A549 (cell line): Measurements from ENCODE around the gene MDC1. TPM values are rescaled to one million over a fixed set of nuclear protein-coding genes. Genes with fewer than 3 reads are reported as not detected.

Experiments used
- ATAC-seq, 2 experiments: fragments of 200-7000 bp in 1 of 2; fragments of >200 bp in 1 of 2; cut with Nextera tagmentation in 1 of 2; cut with Tn5 transposase in 1 of 2; 3 replicates each; pipeline versions ENCODE4 v1.8.0 to v1.9.1; 2018 to 2020; ENCODE audit warnings: mild to moderate bottlenecking in 1 of 2, moderate library complexity in 1 of 2
- CTCF ChIA-PET: fragments of 300-600 bp; sonication (Branson Sonifier 250); formaldehyde crosslinking; extraction: SDS; loops from one replicate; lab custom pipeline; 2021; ENCODE audit warnings: antibody characterized with exemption, inconsistent platforms; lab: Yijun Ruan, JAX
- POLR2A ChIA-PET: fragments of 350-600 bp; formaldehyde crosslinking; extraction: SDS; loops from one replicate; lab custom pipeline; 2021; ENCODE audit warnings: antibody characterized with exemption, inconsistent platforms; lab: Yijun Ruan, JAX
- DNase-seq, 2 experiments: peaks; one replicate each; pipeline versions ENCODE4 v3.0.0 to v3.0.0-alpha.2; 2011 to 2016; ENCODE audit warnings: low read depth in 1 of 2, low spot score in 1 of 2
- FAIRE-seq: peaks from 2 replicates; lab custom pipeline; 2011; peaks lifted over from hg19 to GRCh38; lab: Jason Lieb, UNC
- H3K27ac ChIP-seq, 2 experiments: fragments of >200 bp; sonication (Bioruptor Twin); formaldehyde crosslinking; 3 replicates each; pipeline ENCODE4 v1.5.1; 2016 to 2017
- H3K4me1 ChIP-seq: fragments of >200 bp; sonication (Bioruptor Twin); formaldehyde crosslinking; 3 replicates; pipeline ENCODE4 v1.6.1; 2016
- H3K4me2 ChIP-seq: fragments of >200 bp; sonication (Bioruptor Twin); formaldehyde crosslinking; 3 replicates; pipeline ENCODE4 v1.6.1; 2016
- H3K4me3 ChIP-seq: fragments of >200 bp; sonication (Bioruptor Twin); formaldehyde crosslinking; 3 replicates; pipeline ENCODE4 v1.5.1; 2016
- H3K9me3 ChIP-seq: fragments of >200 bp; sonication (Bioruptor Twin); formaldehyde crosslinking; 3 replicates; pipeline ENCODE4 v1.6.1; 2016
- BHLHE40 ChIP-seq: IDR thresholded peaks from 2 replicates; pipeline ENCODE4 v1.6.1; 2012; ENCODE audit warnings: low read depth, low read length, inconsistent platforms
- CTCF ChIP-seq: fragments of >200 bp; sonication (Bioruptor Twin); formaldehyde crosslinking; IDR thresholded peaks from 3 replicates; pipeline ENCODE4 v1.5.1; 2016
- ESRRA ChIP-seq: fragments of 150-350 bp; IDR thresholded peaks from 2 replicates; pipeline ENCODE4 v1.6.1; 2014; ENCODE audit warnings: mild to moderate bottlenecking, low read length, borderline replicate concordance
- FOSL2 ChIP-seq, 2 experiments: fragments of 450-650 bp in 1 of 2; fragments of >200 bp in 1 of 2; sonication (Bioruptor Twin) in 1 of 2; formaldehyde crosslinking; IDR thresholded peaks; 2 replicates each; pipeline versions ENCODE4 v1.5.0 to v1.6.1; 2016 to 2020; ENCODE audit warnings: mild to moderate bottlenecking in 1 of 2, moderate library complexity in 1 of 2
- GATA3 ChIP-seq: IDR thresholded peaks from 2 replicates; pipeline ENCODE4 v1.6.1; 2012; ENCODE audit warnings: borderline replicate concordance
- HES2 ChIP-seq: fragments of >200 bp; sonication (Bioruptor Twin); formaldehyde crosslinking; IDR thresholded peaks from 2 replicates; pipeline ENCODE4 v1.6.1; 2016
- MAFK ChIP-seq: fragments of 450-650 bp; IDR thresholded peaks from 2 replicates; pipeline ENCODE4 v1.6.1; 2014; ENCODE audit not compliant: partially characterized antibody
- PHF8 ChIP-seq: fragments of 200-600 bp; sonication (generic); IDR thresholded peaks from 2 replicates; pipeline ENCODE4 v1.6.1; 2016; ENCODE audit warnings: low read depth, mild to moderate bottlenecking, antibody characterized with exemption, moderate library complexity, borderline replicate concordance
- POLR2A ChIP-seq: IDR thresholded peaks from 2 replicates; pipeline ENCODE4 v1.6.1; 2012; ENCODE audit warnings: mild to moderate bottlenecking, low read length
- RAD21 ChIP-seq, 2 experiments: fragments of >200 bp in 1 of 2; sonication (Bioruptor Twin) in 1 of 2; formaldehyde crosslinking in 1 of 2; IDR thresholded peaks in 1 of 2; conservative IDR thresholded peaks in 1 of 2; 2 replicates in 1 of 2; 3 replicates in 1 of 2; pipeline ENCODE4 v1.6.1; 2012 to 2018; ENCODE audit warnings: inconsistent platforms in 1 of 2
- RFX5 ChIP-seq: fragments of 450-650 bp; IDR thresholded peaks from 2 replicates; pipeline ENCODE4 v1.7.1; 2014; ENCODE audit warnings: antibody characterized with exemption, mild to moderate bottlenecking, moderate library complexity
- SMC3 ChIP-seq: fragments of >200 bp; sonication (Bioruptor Twin); formaldehyde crosslinking; IDR thresholded peaks from 3 replicates; pipeline ENCODE4 v1.6.1; 2018; ENCODE audit warnings: inconsistent platforms
- USF2 ChIP-seq: fragments of 450-650 bp; IDR thresholded peaks from 2 replicates; pipeline ENCODE4 v1.6.1; 2014; ENCODE audit warnings: antibody characterized with exemption
- WGBS: methylation state at CpG from one replicate; pipeline ENCODE4 v1.1.6; 2017; ENCODE audit errors: missing lambda C conversion rate; 5-methylcytosine and 5-hydroxymethylcytosine counted together
- polyA plus RNA-seq, 4 experiments: library from polyadenylated mRNA; depleted of rRNA in 3 of 4; stranded (reverse); fragments of >200 nt; fragmentation: RNase III in 1 of 4; extraction: RNeasy Plus Mini Kit Qiagen cat#74134 plus additional on column Dnase treatment in 1 of 4; gene quantifications; 2 replicates in 3 of 4; 3 replicates in 1 of 4; pipeline ENCODE4 v1.2.3, GENCODE V29; 2011 to 2017

The MDC1 gene
- polyA plus RNA-seq, 2 of the 4 experiments (the other 2 are of a cell fraction): 8.2 to 16.5 TPM

DNA sequence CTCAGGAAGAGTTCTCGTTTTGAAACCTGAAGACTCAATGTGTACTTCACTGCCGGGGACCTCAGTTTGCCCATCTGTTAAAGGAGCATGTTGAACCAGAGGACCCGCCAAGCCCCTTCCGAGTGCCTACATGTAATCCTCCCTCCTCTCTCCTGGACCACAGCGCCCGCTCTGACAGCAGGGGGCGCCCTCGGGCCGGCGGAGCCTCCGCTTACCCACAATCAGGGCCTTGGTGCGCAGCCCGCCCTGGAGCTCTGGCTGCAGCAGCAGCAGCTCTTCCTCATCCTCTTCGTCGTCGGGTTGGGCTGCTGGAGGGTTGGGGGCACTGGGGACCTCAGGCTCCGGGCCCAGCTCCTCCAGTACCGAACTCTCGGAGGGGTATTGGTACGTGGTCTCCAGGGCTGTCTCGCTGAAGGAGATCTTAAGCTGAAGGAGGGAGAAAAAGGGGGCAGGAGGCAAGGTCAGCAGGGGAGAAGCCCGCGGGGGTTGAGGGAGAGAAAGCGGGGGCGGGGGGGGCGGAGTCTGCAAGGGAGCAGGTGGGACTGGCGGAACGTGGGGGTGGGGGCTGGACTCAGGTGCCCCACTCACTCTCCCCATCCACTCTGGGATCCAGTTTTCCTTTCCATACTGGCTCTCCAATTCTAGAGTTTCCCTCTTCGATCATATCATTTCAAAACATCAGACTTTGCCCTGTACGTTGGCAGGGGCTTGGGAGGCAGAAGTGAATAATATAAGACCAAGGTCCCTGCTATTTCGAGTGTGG lies 37.9 kb downstream of the MDC1 start:
- ATAC-seq (peak; percentile 80 to 88; a peak in 5 of 6 replicates), DNase-seq (peak; percentile 67 to 76), FAIRE-seq (no peak)
- Histone ChIP-seq H3K4me3 (0 out of 3 replicates have a peak overlapping the region, but pooled peaks have one; percentile 19), H3K27ac (peak overlapping the region; percentile 59 to 87), H3K9me3 (no peaks in the 10 kb centered on the region)
- WGBS: 10% methylated on average over 12 of the region's 31 CpGs
- ChIA-PET CTCF (interaction anchor here (0.6 to 17.1 kb wide), 47 partner anchors 10 to 455 kb away, joined by 3 to 539 read pairs (median 4); partner anchors contain the start of genes ATAT1, FLOT1, MDC1 and NRM), POLR2A (interaction anchor here (1.0 to 1.6 kb wide), 6 partner anchors 38 to 206 kb away, joined by 3 to 12 read pairs (median 5); partner anchors contain the start of genes DDR1, FLOT1, MDC1 and TUBB)
- TF ChIP-seq SMC3 (peak; percentile 89), HES2 (no peak), CTCF (peak; percentile 85), RAD21 (conservative IDR thresholded peaks at IDR 0.05 in 1 of 2, IDR thresholded peaks at IDR 0.05 in 1 of 2) (peak; percentile 89 to 90), MAFK (no peak), USF2 (no peak)
- TF ChIP-seq, all 56 proteins: peak for 3
- peaks cover 37% of the 10 kb centered on the region for H3K4me1 ChIP-seq
- H3K4me2 ChIP-seq: peak overlapping the region; percentile 67

- H3K4me3 ChIP-seq: no peak overlapping the region
- CTCF ChIA-PET: interaction anchor here (0.9 to 17.1 kb wide), 3 partner anchors 13 to 403 kb away, joined by 3 to 539 read pairs (median 84); partner anchors contain the start of genes MDC1, NRM and TUBB
- no peak for FAIRE-seq
Observed at GRCh38 chr6:30676660-30677285, 40.3 kb downstream of the MDC1 start.

More at GRCh38 chr6:30676660-30677285, 40.3 kb downstream of the MDC1 start:
- DNase-seq (no peak), ATAC-seq (no peak)
- POLR2A ChIA-PET: interaction anchor here (0.6 kb wide), 1 partner anchor 18 kb away, joined by 4 read pairs; no protein-coding TSS in a partner anchor
- peaks cover 20% of the 10 kb centered on the region for H3K4me1 ChIP-seq
- TF ChIP-seq GATA3 (no peak), BHLHE40 (no peak), PHF8 (no peak), POLR2A (no peak), CTCF (no peak), FOSL2 (IDR thresholded peaks at IDR 0.05) (no peak), FOSL2 (CRISPR knock-in tag; IDR thresholded peaks at IDR 0.05) (no peak), ESRRA (no peak), RFX5 (no peak)
- H3K27ac ChIP-seq: no peak overlapping the region
- H3K4me2 ChIP-seq: no peak overlapping the region
- no peaks in the 10 kb centered on the region for H3K9me3 ChIP-seq
- WGBS: 86% methylated on average over 8 of the region's 10 CpGs
